HG03469 (cell line): ENCODE data around the gene SLC44A2.

Source experiments
- ATAC-seq: cut with Tn5 transposase; IDR thresholded peaks from one replicate; pipeline ENCODE4 v1.9.1; 2021; ENCODE audit warnings: mild to moderate bottlenecking, moderate library complexity, moderate number of reproducible peaks; ENCODE audit not compliant: unreplicated experiment

Gene SLC44A2

GRCh38 chr19:10615429-10616023 is 9.8 kb upstream of the SLC44A2 start:
- ATAC-seq: no peak

- ATAC-seq: no peak
Observed at GRCh38 chr19:10617409-10618121, 7.8 kb upstream of the SLC44A2 start.

- ATAC-seq: no peak
Observed at GRCh38 chr19:10618846-10619245, 6.5 kb upstream of the SLC44A2 start.

GRCh38 chr19:10620786-10621185 is 4.6 kb upstream of the SLC44A2 start:
- ATAC-seq: no peak

GRCh38 chr19:10621966-10622365 is 3.4 kb upstream of the SLC44A2 start:
- ATAC-seq: no peak

- ATAC-seq: no peak
Observed at GRCh38 chr19:10624585-10624984, 768 bp upstream of the SLC44A2 start.

- no peak for ATAC-seq
Observed at GRCh38 chr19:10625762-10626138, 397 bp downstream of the SLC44A2 start.

GRCh38 chr19:10631874-10632273 is 6.5 kb downstream of the SLC44A2 start:
- ATAC-seq: no peak

- no peak for ATAC-seq
Observed at GRCh38 chr19:10634430-10634829, 9.1 kb downstream of the SLC44A2 start.

- no peak for ATAC-seq
Observed at GRCh38 chr19:10634963-10635362, 9.6 kb downstream of the SLC44A2 start.

- no peak for ATAC-seq
Observed at GRCh38 chr19:10636304-10636972, 11.1 kb downstream of the SLC44A2 start.

- no peak for ATAC-seq
Observed at GRCh38 chr19:10637894-10638293, 12.5 kb downstream of the SLC44A2 start.

- no peak for ATAC-seq
Observed at GRCh38 chr19:10639836-10640235, 14.5 kb downstream of the SLC44A2 start.

GRCh38 chr19:10640361-10640760 is 15.0 kb downstream of the SLC44A2 start:
- ATAC-seq: no peak

GRCh38 chr19:10641248-10641647 is 15.9 kb downstream of the SLC44A2 start:
- no peak for ATAC-seq

GRCh38 chr19:10642473-10643171 is 17.3 kb downstream of the SLC44A2 start:
- no peak for ATAC-seq

GRCh38 chr19:10643172-10643967 is 18.0 kb downstream of the SLC44A2 start:
- no peak for ATAC-seq

- no peak for ATAC-seq
Observed at GRCh38 chr19:10643968-10644259, 18.6 kb downstream of the SLC44A2 start.

- no peak for ATAC-seq
Observed at GRCh38 chr19:10644260-10645007, 19.1 kb downstream of the SLC44A2 start.

GRCh38 chr19:10646456-10647159 is 21.3 kb downstream of the SLC44A2 start:
- no peak for ATAC-seq
